ENCODE results near the gene STAT3.

The STAT3 gene

GRCh38 chr17:42287977-42288802, 100.1 kb downstream of the STAT3 start, which contains the start of gene STAT5A:
STAT5A (plus strand) TSS chr17:42288498; CDS start chr17:42289412, 914 bp downstream.
- Histone ChIP-seq H3K4me1 (ENCODE audit: control insufficient read depth, insufficient read depth, low read length) (peaks cover 43% of the 10 kb centered on the region), H3K4me3 (ENCODE audit: low read length) (peak within 1 kb of the TSS; percentile 81), H3K9ac (ENCODE audit: low read length) (peak within 1 kb of the TSS; percentile 94), H3K36me3 (ENCODE audit: control insufficient read depth, insufficient read depth, low read length, severe bottlenecking) (peaks cover 3% of the 10 kb centered on the region), H3K9me3 (ENCODE audit: control insufficient read depth, low read length) (no peaks in the 10 kb centered on the region), H3K27me3 (replicated peaks; ENCODE audit: control insufficient read depth, insufficient read depth, low read length) (no peaks in the 10 kb centered on the region)
- peak; percentile 90 for DNase-seq (ENCODE audit: low read depth)

GRCh38 chr17:42287305-42287976, 100.8 kb downstream of the STAT3 start:
- H3K4me1 ChIP-seq (ENCODE audit: control insufficient read depth, insufficient read depth, low read length), result peaks cover 43% of the 10 kb centered on the region
- H3K9ac ChIP-seq (ENCODE audit: low read length), result peak overlapping the region; percentile 94
- no peaks in the 10 kb centered on the region for H3K27me3 ChIP-seq (replicated peaks; ENCODE audit: control insufficient read depth, insufficient read depth, low read length)
- peak overlapping the region; percentile 81 for H3K4me3 ChIP-seq (ENCODE audit: low read length)
- peak; percentile 53 for DNase-seq (ENCODE audit: low read depth)
- H3K9me3 ChIP-seq (ENCODE audit: control insufficient read depth, low read length), result no peaks in the 10 kb centered on the region
- H3K36me3 ChIP-seq (ENCODE audit: control insufficient read depth, insufficient read depth, low read length, severe bottlenecking), result peaks cover 3% of the 10 kb centered on the region

- no peak for DNase-seq (ENCODE audit: low read depth)
- Histone ChIP-seq H3K27me3 (replicated peaks; ENCODE audit: control insufficient read depth, insufficient read depth, low read length) (no peaks in the 10 kb centered on the region), H3K9me3 (ENCODE audit: control insufficient read depth, low read length) (no peaks in the 10 kb centered on the region), H3K4me1 (ENCODE audit: control insufficient read depth, insufficient read depth, low read length) (peaks cover 35% of the 10 kb centered on the region), H3K36me3 (ENCODE audit: control insufficient read depth, insufficient read depth, low read length, severe bottlenecking) (peaks cover 3% of the 10 kb centered on the region), H3K4me3 (ENCODE audit: low read length) (peak overlapping the region; percentile 81), H3K9ac (ENCODE audit: low read length) (peak overlapping the region; percentile 94)
Observed at GRCh38 chr17:42286411-42287221, 101.6 kb downstream of the STAT3 start.

- no peak for DNase-seq (ENCODE audit: low read depth)
Observed at GRCh38 chr17:42285346-42286050, 102.7 kb downstream of the STAT3 start.

GRCh38 chr17:42284566-42284965, 103.7 kb downstream of the STAT3 start:
- H3K36me3 ChIP-seq (ENCODE audit: control insufficient read depth, insufficient read depth, low read length, severe bottlenecking), result no peaks in the 10 kb centered on the region
- H3K9me3 ChIP-seq (ENCODE audit: control insufficient read depth, low read length), result no peaks in the 10 kb centered on the region
- DNase-seq (ENCODE audit: low read depth), result no peak
- peaks cover 23% of the 10 kb centered on the region for H3K4me1 ChIP-seq (ENCODE audit: control insufficient read depth, insufficient read depth, low read length)
- H3K4me3 ChIP-seq (ENCODE audit: low read length), result no peak overlapping the region
- no peak overlapping the region for H3K9ac ChIP-seq (ENCODE audit: low read length)
- no peaks in the 10 kb centered on the region for H3K27me3 ChIP-seq (replicated peaks; ENCODE audit: control insufficient read depth, insufficient read depth, low read length)

More at GRCh38 chr17:42285346-42286050, 102.7 kb downstream of the STAT3 start:
- Histone ChIP-seq H3K27me3 (replicated peaks; ENCODE audit: control insufficient read depth, insufficient read depth, low read length) (no peaks in the 10 kb centered on the region), H3K9ac (ENCODE audit: low read length) (no peak overlapping the region), H3K4me3 (ENCODE audit: low read length) (no peak overlapping the region), H3K4me1 (ENCODE audit: control insufficient read depth, insufficient read depth, low read length) (peaks cover 27% of the 10 kb centered on the region), H3K9me3 (ENCODE audit: control insufficient read depth, low read length) (no peaks in the 10 kb centered on the region), H3K36me3 (ENCODE audit: control insufficient read depth, insufficient read depth, low read length, severe bottlenecking) (peaks cover 3% of the 10 kb centered on the region)

- no peak for DNase-seq (ENCODE audit: low read depth)
- no peak overlapping the region for H3K9ac ChIP-seq (ENCODE audit: low read length)
- H3K4me3 ChIP-seq (ENCODE audit: low read length), result no peak overlapping the region
- H3K9me3 ChIP-seq (ENCODE audit: control insufficient read depth, low read length), result no peaks in the 10 kb centered on the region
- peaks cover 21% of the 10 kb centered on the region for H3K4me1 ChIP-seq (ENCODE audit: control insufficient read depth, insufficient read depth, low read length)
- no peaks in the 10 kb centered on the region for H3K36me3 ChIP-seq (ENCODE audit: control insufficient read depth, insufficient read depth, low read length, severe bottlenecking)
- H3K27me3 ChIP-seq (replicated peaks; ENCODE audit: control insufficient read depth, insufficient read depth, low read length), result no peaks in the 10 kb centered on the region
Observed at GRCh38 chr17:42284024-42284369, 104.2 kb downstream of the STAT3 start.

GRCh38 chr17:42283241-42284023, 104.8 kb downstream of the STAT3 start:
- H3K36me3 ChIP-seq (ENCODE audit: control insufficient read depth, insufficient read depth, low read length, severe bottlenecking), result no peaks in the 10 kb centered on the region
- peaks cover 18% of the 10 kb centered on the region for H3K4me1 ChIP-seq (ENCODE audit: control insufficient read depth, insufficient read depth, low read length)
- no peaks in the 10 kb centered on the region for H3K9me3 ChIP-seq (ENCODE audit: control insufficient read depth, low read length)
- no peak for DNase-seq (ENCODE audit: low read depth)
- H3K27me3 ChIP-seq (replicated peaks; ENCODE audit: control insufficient read depth, insufficient read depth, low read length), result no peaks in the 10 kb centered on the region
- H3K9ac ChIP-seq (ENCODE audit: low read length), result no peak overlapping the region
- no peak overlapping the region for H3K4me3 ChIP-seq (ENCODE audit: low read length)

GRCh38 chr17:42282478-42283080, 105.7 kb downstream of the STAT3 start:
- Histone ChIP-seq H3K9me3 (ENCODE audit: control insufficient read depth, low read length) (no peaks in the 10 kb centered on the region), H3K27me3 (replicated peaks; ENCODE audit: control insufficient read depth, insufficient read depth, low read length) (no peaks in the 10 kb centered on the region), H3K36me3 (ENCODE audit: control insufficient read depth, insufficient read depth, low read length, severe bottlenecking) (no peaks in the 10 kb centered on the region), H3K4me1 (ENCODE audit: control insufficient read depth, insufficient read depth, low read length) (peaks cover 19% of the 10 kb centered on the region), H3K9ac (ENCODE audit: low read length) (no peak overlapping the region), H3K4me3 (ENCODE audit: low read length) (no peak overlapping the region)
- DNase-seq (ENCODE audit: low read depth), result no peak

GRCh38 chr17:42281571-42282096, 106.6 kb downstream of the STAT3 start:
- no peak for DNase-seq (ENCODE audit: low read depth)
- Histone ChIP-seq H3K9ac (ENCODE audit: low read length) (no peak overlapping the region), H3K4me1 (ENCODE audit: control insufficient read depth, insufficient read depth, low read length) (peaks cover 21% of the 10 kb centered on the region), H3K9me3 (ENCODE audit: control insufficient read depth, low read length) (no peaks in the 10 kb centered on the region), H3K36me3 (ENCODE audit: control insufficient read depth, insufficient read depth, low read length, severe bottlenecking) (no peaks in the 10 kb centered on the region), H3K4me3 (ENCODE audit: low read length) (no peak overlapping the region), H3K27me3 (replicated peaks; ENCODE audit: control insufficient read depth, insufficient read depth, low read length) (no peaks in the 10 kb centered on the region)
